ENCODE measurements around the gene CUEDC1. TPM values are rescaled to one million over a fixed set of nuclear protein-coding genes. Genes with fewer than 3 reads are reported as not detected.
A peak's percentile ranks its signal among the peaks of the same experiment; 100 is the strongest.

The CUEDC1 gene
- total and polyA plus RNA-seq, 2 of the 13 experiments (the other 11 are each of a cell fraction or from before 2014, with no cell fraction given), result 7.4 to 12.9 TPM

DNA sequence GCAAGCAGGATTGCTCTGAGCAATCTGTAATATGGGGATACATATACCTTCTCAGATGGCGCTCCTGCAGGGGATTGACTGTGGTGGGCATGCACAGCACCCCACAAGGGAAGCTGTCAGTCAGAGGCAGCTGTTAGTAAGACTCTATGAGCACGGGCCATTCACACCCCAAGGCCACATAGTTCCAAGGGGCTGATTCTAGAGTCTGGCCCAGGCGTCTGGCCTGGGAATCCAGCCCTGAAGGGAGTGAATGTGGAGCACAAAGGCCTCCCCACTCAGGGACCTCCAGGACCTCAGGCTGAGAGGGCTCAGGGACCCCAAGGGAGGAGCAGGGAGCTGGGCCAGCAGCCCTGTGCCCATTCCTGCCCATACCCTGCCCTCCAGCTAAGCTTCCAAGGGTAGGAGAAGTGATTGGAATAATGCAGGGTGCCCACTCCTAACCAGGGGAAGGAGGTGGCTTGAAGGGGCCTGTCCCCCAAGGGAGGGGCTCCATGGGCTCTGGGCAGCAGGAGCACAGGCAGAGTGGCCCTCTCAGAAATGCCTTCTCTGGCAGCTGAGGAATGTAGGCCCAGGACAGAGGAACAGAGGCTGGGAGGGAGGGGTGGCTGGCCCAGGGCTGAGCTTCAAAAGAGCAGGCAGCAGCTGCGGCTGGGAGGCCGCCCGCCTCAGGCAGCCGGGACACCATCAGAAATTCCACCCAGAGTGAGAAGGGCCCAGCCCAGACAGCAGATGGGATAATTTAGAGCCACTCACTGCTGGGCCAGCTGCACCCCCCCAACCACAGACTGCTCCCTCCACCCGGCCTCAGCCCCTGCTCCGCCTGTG is 56.5 kb downstream of the CUEDC1 start (continued):
- TF ChIP-seq, protein P1, sequence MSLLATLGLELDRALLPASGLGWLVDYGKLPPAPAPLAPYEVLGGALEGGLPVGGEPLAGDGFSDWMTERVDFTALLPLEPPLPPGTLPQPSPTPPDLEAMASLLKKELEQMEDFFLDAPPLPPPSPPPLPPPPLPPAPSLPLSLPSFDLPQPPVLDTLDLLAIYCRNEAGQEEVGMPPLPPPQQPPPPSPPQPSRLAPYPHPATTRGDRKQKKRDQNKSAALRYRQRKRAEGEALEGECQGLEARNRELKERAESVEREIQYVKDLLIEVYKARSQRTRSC (CRISPR knock-in tag; IDR thresholded peaks at IDR 0.05; ENCODE audit: low read depth), result no peak
- TF ChIP-seq SALL1 (CRISPR knock-in tag; IDR thresholded peaks at IDR 0.05) (0 out of 2 replicates have a peak, but pooled peaks have one; percentile 29), KDM2A (CRISPR knock-in tag; IDR thresholded peaks at IDR 0.05; ENCODE audit: borderline replicate concordance, low read depth) (peak; percentile 49; the same call in 1 of the 2 replicates), ZNF614 (CRISPR knock-in tag; IDR thresholded peaks at IDR 0.05; ENCODE audit: borderline replicate concordance) (no peak), ZSCAN22 (CRISPR knock-in tag; IDR thresholded peaks at IDR 0.05) (no peak), REXO4 (CRISPR knock-in tag; IDR thresholded peaks at IDR 0.05; ENCODE audit: borderline replicate concordance) (no peak), ZNF253 (CRISPR knock-in tag; IDR thresholded peaks at IDR 0.05; ENCODE audit: borderline replicate concordance) (no peak), MAZ (IDR thresholded peaks at IDR 0.05; ENCODE audit: borderline replicate concordance, low read depth, low read length) (no peak), MAZ (CRISPR knock-in tag; IDR thresholded peaks at IDR 0.05; ENCODE audit: low read depth) (no peak), IRF2 (CRISPR knock-in tag; IDR thresholded peaks at IDR 0.05) (no peak), SIX1 (CRISPR knock-in tag; IDR thresholded peaks at IDR 0.05; ENCODE audit: borderline replicate concordance) (no peak), ZNF17 (CRISPR knock-in tag; IDR thresholded peaks at IDR 0.05) (no peak), ZNF883 (CRISPR knock-in tag; IDR thresholded peaks at IDR 0.05; ENCODE audit: not compliant biosample characterization) (no peak), ZNF451 (CRISPR knock-in tag; IDR thresholded peaks at IDR 0.05) (no peak), ZNF749 (CRISPR knock-in tag; IDR thresholded peaks at IDR 0.05; ENCODE audit: borderline replicate concordance) (no peak), ZSCAN12 (CRISPR knock-in tag; IDR thresholded peaks at IDR 0.05) (no peak), ZNF160 (CRISPR knock-in tag; IDR thresholded peaks at IDR 0.05) (no peak), ZNF713 (CRISPR knock-in tag; IDR thresholded peaks at IDR 0.05) (no peak), HDAC6 (IDR thresholded peaks at IDR 0.05; ENCODE audit: low read depth, low read length) (no peak), ZSCAN29 (CRISPR knock-in tag; conservative IDR thresholded peaks at IDR 0.05) (no peak), RELA (CRISPR knock-in tag; IDR thresholded peaks at IDR 0.05) (no peak)
- TF ChIP-seq, protein P2, sequence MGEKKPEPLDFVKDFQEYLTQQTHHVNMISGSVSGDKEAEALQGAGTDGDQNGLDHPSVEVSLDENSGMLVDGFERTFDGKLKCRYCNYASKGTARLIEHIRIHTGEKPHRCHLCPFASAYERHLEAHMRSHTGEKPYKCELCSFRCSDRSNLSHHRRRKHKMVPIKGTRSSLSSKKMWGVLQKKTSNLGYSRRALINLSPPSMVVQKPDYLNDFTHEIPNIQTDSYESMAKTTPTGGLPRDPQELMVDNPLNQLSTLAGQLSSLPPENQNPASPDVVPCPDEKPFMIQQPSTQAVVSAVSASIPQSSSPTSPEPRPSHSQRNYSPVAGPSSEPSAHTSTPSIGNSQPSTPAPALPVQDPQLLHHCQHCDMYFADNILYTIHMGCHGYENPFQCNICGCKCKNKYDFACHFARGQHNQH (CRISPR knock-in tag; IDR thresholded peaks at IDR 0.05), result 0 out of 2 replicates have a peak, but pooled peaks have one; percentile 46
- TF ChIP-seq, protein P3, sequence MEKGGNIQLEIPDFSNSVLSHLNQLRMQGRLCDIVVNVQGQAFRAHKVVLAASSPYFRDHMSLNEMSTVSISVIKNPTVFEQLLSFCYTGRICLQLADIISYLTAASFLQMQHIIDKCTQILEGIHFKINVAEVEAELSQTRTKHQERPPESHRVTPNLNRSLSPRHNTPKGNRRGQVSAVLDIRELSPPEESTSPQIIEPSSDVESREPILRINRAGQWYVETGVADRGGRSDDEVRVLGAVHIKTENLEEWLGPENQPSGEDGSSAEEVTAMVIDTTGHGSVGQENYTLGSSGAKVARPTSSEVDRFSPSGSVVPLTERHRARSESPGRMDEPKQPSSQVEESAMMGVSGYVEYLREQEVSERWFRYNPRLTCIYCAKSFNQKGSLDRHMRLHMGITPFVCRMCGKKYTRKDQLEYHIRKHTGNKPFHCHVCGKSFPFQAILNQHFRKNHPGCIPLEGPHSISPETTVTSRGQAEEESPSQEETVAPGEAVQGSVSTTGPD (CRISPR knock-in tag; IDR thresholded peaks at IDR 0.05), result no peak
- TF ChIP-seq, protein P4, sequence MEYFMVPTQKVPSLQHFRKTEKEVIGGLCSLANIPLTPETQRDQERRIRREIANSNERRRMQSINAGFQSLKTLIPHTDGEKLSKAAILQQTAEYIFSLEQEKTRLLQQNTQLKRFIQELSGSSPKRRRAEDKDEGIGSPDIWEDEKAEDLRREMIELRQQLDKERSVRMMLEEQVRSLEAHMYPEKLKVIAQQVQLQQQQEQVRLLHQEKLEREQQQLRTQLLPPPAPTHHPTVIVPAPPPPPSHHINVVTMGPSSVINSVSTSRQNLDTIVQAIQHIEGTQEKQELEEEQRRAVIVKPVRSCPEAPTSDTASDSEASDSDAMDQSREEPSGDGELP (IDR thresholded peaks at IDR 0.05; ENCODE audit: borderline replicate concordance, low read depth), result peak; percentile 32; the same call in 1 of the 2 replicates
- TF ChIP-seq, protein P5, sequence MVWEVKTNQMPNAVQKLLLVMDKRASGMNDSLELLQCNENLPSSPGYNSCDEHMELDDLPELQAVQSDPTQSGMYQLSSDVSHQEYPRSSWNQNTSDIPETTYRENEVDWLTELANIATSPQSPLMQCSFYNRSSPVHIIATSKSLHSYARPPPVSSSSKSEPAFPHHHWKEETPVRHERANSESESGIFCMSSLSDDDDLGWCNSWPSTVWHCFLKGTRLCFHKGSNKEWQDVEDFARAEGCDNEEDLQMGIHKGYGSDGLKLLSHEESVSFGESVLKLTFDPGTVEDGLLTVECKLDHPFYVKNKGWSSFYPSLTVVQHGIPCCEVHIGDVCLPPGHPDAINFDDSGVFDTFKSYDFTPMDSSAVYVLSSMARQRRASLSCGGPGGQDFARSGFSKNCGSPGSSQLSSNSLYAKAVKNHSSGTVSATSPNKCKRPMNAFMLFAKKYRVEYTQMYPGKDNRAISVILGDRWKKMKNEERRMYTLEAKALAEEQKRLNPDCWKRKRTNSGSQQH (CRISPR knock-in tag; IDR thresholded peaks at IDR 0.05; ENCODE audit: low read depth), result no peak

All from HepG2 (cell line).